Osteoblast (primary cell): ENCODE results near the gene CD320. TPM values are rescaled to one million over a fixed set of nuclear protein-coding genes. Genes with fewer than 3 reads are reported as not detected.

ENCODE experiments used
- DNase-seq: peaks from one replicate; pipeline ENCODE4 v3.0.0; 2011; ENCODE audit warnings: low spot score, mixed read lengths; ENCODE audit not compliant: insufficient read length; ENCODE audit errors: missing footprints
- H2AFZ ChIP-seq: 2 replicates; pipeline ENCODE4 v1.6.0; 2011; ENCODE audit warnings: mild to moderate bottlenecking, low read length
- H3K27ac ChIP-seq: 2 replicates; pipeline ENCODE4 v1.5.1; 2011; ENCODE audit warnings: mild to moderate bottlenecking, low read depth, low read length, moderate library complexity
- H3K27me3 ChIP-seq: 2 replicates; pipeline ENCODE4 v1.6.0; 2012; ENCODE audit warnings: mild to moderate bottlenecking, control low read depth, inconsistent platforms, low read length, moderate library complexity; ENCODE audit not compliant: insufficient read depth
- H3K36me3 ChIP-seq: 2 replicates; pipeline ENCODE4 v1.5.1; 2011; ENCODE audit warnings: mild to moderate bottlenecking, low read length, control low read depth, moderate library complexity; ENCODE audit not compliant: insufficient read depth
- H3K4me1 ChIP-seq: 2 replicates; pipeline ENCODE4 v1.5.1; 2011; ENCODE audit warnings: mild to moderate bottlenecking, low read length, control low read depth, moderate library complexity; ENCODE audit not compliant: insufficient read depth
- H3K4me2 ChIP-seq: 2 replicates; pipeline ENCODE4 v1.6.0; 2011; ENCODE audit warnings: mild to moderate bottlenecking, low read length; ENCODE audit not compliant: insufficient read depth
- H3K4me3 ChIP-seq: fragments of 200-600 bp; sonication (generic); 3 replicates; pipeline ENCODE4 v1.5.1; 2012; ENCODE audit warnings: mild to moderate bottlenecking, low read length, inconsistent platforms; ENCODE audit not compliant: insufficient read depth
- H3K79me2 ChIP-seq: 2 replicates; pipeline ENCODE4 v1.6.0; 2012; ENCODE audit warnings: mild to moderate bottlenecking, low read length, control low read depth, inconsistent platforms; ENCODE audit not compliant: insufficient read depth
- H3K9me3 ChIP-seq: 2 replicates; pipeline ENCODE4 v1.5.1; 2011; ENCODE audit warnings: low read depth, low read length, control low read depth
- H4K20me1 ChIP-seq: 2 replicates; pipeline ENCODE4 v1.6.0; 2012; ENCODE audit warnings: mild to moderate bottlenecking, low read length, control low read depth; ENCODE audit not compliant: insufficient read depth
- total RNA-seq: library from RNA; depleted of rRNA; stranded (reverse); fragments of >200 nt; gene quantifications from 2 replicates; pipeline ENCODE4 v1.2.3, GENCODE V29; 2012
- TF ChIP-seq, protein P1 (sequence below): IDR thresholded peaks from 2 replicates; pipeline ENCODE4 v1.5.1; 2011; ENCODE audit warnings: mild to moderate bottlenecking, low read depth, low read length, moderate library complexity; ENCODE audit errors: extremely low read depth

Gene CD320
- total RNA-seq, 1 donor, result 22.8 TPM

DNA sequence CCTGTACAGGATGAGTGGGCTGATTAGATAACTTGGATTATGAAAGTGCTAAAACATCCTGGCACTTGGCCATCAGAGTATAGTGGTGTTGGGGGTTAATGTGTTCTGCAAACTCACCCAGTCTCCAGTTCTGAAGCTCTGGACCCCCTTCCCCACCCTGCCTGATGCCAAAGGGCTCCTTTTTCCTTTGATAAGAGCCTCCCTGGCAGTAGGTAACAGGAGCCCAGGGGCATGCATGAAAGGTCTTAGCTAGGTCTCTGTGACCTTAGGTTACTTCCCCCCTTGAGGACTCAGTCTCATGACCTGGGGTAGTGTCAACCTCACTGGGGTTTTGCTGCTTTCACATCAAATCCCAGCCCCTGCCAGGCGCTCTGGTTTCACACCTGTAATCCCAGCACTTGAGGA lies 15.6 kb upstream of the CD320 start:
- Histone ChIP-seq H4K20me1 (peaks cover 29% of the 10 kb centered on the region), H3K79me2 (peaks cover 40% of the 10 kb centered on the region), H3K27me3 (no peaks in the 10 kb centered on the region), H3K4me1 (peaks cover 25% of the 10 kb centered on the region), H2AFZ (no peak overlapping the region), H3K9me3 (no peaks in the 10 kb centered on the region), H3K4me2 (no peak overlapping the region), H3K36me3 (peaks cover 18% of the 10 kb centered on the region), H3K27ac (no peak overlapping the region), H3K4me3 (no peak overlapping the region)
- TF ChIP-seq, protein P1, sequence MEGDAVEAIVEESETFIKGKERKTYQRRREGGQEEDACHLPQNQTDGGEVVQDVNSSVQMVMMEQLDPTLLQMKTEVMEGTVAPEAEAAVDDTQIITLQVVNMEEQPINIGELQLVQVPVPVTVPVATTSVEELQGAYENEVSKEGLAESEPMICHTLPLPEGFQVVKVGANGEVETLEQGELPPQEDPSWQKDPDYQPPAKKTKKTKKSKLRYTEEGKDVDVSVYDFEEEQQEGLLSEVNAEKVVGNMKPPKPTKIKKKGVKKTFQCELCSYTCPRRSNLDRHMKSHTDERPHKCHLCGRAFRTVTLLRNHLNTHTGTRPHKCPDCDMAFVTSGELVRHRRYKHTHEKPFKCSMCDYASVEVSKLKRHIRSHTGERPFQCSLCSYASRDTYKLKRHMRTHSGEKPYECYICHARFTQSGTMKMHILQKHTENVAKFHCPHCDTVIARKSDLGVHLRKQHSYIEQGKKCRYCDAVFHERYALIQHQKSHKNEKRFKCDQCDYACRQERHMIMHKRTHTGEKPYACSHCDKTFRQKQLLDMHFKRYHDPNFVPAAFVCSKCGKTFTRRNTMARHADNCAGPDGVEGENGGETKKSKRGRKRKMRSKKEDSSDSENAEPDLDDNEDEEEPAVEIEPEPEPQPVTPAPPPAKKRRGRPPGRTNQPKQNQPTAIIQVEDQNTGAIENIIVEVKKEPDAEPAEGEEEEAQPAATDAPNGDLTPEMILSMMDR, result no peak
- DNase-seq, result no peak

DNA sequence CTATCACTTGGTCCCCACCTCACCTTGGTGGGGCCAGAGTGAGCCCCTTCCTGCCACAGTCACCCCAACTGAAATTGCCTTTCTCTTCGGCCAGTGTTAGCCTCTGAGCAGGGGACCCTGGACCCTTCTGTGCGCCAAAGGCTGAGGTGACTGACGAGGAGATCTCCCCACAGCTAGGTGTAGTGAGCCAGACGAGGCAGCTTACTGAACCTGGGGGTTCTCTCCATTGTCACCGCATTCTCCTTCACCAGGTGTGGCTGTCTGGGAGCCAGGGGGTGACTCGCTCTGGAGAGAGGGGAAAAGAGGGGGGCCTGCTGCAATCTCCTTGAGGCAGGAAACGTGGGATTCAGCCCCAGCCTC lies 14.5 kb upstream of the CD320 start:
- H3K79me2 ChIP-seq, result peaks cover 43% of the 10 kb centered on the region

DNA sequence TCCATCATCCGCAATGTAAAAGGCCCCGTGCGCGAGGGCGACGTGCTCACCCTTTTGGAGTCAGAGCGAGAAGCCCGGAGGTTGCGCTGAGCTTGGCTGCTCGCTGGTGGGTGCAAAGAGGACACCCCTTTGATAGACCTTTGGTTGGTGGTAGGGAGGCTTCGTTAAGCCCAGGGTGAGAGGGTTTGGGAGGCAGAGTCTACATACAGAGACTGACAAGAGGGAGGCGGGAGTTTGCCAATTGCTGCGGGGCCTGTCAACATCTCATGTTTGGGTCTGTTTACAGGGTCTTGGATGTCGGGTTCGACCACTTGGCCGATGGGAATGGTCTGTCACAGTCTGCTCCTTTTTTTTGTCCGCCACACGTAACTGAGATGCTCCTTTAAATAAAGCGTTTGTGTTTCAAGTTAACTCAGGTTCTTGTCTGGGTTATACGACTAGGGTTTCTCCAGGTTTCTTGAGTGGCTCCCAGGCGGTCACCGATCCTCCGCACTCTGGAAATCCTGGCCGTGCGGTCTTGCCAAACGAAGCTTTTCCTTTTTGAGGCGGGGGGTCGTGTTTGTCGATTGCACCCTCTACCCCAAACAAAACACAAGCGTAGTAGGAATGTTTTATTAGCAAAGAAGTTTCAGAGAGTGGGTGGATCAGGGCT lies 14.0 kb upstream of the CD320 start:
- TF ChIP-seq, protein P1, result no peak

More for the DNA sequence above, 14.5 kb upstream of the CD320 start:
- peaks cover 18% of the 10 kb centered on the region for H3K36me3 ChIP-seq
- H3K9me3 ChIP-seq, result no peaks in the 10 kb centered on the region
- H3K4me1 ChIP-seq, result peaks cover 25% of the 10 kb centered on the region
- TF ChIP-seq, protein P1, result no peak
- peak overlapping the region; percentile 96 for H3K4me3 ChIP-seq
- peaks cover 29% of the 10 kb centered on the region for H4K20me1 ChIP-seq
- H3K4me2 ChIP-seq, result peak overlapping the region; percentile 96
- no peak overlapping the region for H2AFZ ChIP-seq
- no peak for DNase-seq
- H3K27ac ChIP-seq, result no peak overlapping the region
- H3K27me3 ChIP-seq, result no peaks in the 10 kb centered on the region

DNA sequence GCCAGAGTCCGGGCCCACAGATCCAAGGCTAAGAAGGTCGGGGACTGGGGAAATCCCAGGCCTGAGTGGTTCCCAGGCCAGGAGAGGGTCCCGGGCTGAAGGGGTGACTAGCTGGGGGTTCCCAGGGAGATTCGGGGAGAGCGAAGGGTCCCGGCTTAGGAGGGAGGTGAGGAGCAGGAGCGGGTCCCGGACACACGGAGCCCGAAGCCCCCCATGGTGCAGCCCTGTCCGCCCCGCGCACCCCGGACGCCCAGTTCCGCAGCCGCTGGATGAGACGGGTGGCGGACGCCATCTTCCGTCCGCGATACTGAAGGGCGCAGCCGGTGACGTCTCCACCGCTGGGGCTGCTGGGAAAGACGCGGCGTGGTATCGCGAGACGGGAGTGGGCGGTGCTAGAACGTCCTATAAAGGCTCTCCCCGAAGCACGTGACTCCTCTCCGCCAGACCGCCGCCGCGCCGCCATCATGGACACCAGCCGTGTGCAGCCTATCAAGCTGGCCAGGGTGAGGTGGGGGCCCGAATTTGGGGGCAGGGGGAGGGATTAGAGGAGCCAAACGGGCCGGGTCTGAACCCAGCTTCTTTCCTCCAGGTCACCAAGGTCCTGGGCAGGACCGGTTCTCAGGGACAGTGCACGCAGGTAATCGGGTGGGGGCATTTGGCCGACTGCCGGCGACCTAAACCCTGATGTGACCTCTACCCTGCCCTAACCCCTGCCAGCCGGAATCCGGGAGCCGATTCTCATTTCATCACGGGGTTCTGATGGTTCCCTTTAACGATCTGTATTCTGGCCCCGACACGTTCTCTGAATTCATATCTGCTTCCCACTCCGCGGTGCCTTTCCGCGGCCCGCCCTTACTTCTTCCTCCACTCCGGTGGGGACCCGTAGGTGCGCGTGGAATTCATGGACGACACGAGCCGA lies 13.2 kb upstream of the CD320 start, which contains the start of the genes NDUFA7 and RPS28:
Gene NDUFA7, minus strand, starts transcription at position 309 of the 919 bp plus-strand sequence. Its CDS starts 17 bp downstream, at position 292.
Gene RPS28, plus strand, starts transcription at position 430 of the 919 bp plus-strand sequence. Its CDS starts 35 bp downstream, at position 465.
- TF ChIP-seq, protein P1, result peak; percentile 13
- H3K9me3 ChIP-seq, result no peaks in the 10 kb centered on the region
- peak within 1 kb of the TSS; percentile 97 for H3K4me2 ChIP-seq
- peak; percentile 99 for DNase-seq
- peaks cover 25% of the 10 kb centered on the region for H3K4me1 ChIP-seq
- no peaks in the 10 kb centered on the region for H3K27me3 ChIP-seq
- peaks cover 29% of the 10 kb centered on the region for H4K20me1 ChIP-seq
- H3K4me3 ChIP-seq, result peak within 1 kb of the TSS; percentile 96
- H3K36me3 ChIP-seq, result peaks cover 24% of the 10 kb centered on the region
- H3K79me2 ChIP-seq, result peaks cover 43% of the 10 kb centered on the region
- H3K27ac ChIP-seq, result peak within 1 kb of the TSS; percentile 83
- peak within 1 kb of the TSS; percentile 85 for H2AFZ ChIP-seq

More for the DNA sequence above, 14.0 kb upstream of the CD320 start:
- Histone ChIP-seq H3K27me3 (no peaks in the 10 kb centered on the region), H3K79me2 (peaks cover 43% of the 10 kb centered on the region), H3K9me3 (no peaks in the 10 kb centered on the region), H3K4me1 (peaks cover 25% of the 10 kb centered on the region), H3K27ac (peak overlapping the region; percentile 83), H3K4me2 (peak overlapping the region; percentile 96), H3K4me3 (peak overlapping the region; percentile 96), H3K36me3 (peaks cover 18% of the 10 kb centered on the region), H4K20me1 (peaks cover 29% of the 10 kb centered on the region), H2AFZ (no peak overlapping the region)
- peak; percentile 78 for DNase-seq
